UCSD-AML1 (cell line): Measurements from ENCODE around the gene ZP1.
A peak's percentile ranks its signal among the peaks of the same experiment; 100 is the strongest.

Source experiments
- DNase-seq: peaks from one replicate; lab custom pipeline; 2025; ENCODE audit not compliant: unreplicated experiment; lab: John Stamatoyannopoulos, UW

ZP1 gene

DNA sequence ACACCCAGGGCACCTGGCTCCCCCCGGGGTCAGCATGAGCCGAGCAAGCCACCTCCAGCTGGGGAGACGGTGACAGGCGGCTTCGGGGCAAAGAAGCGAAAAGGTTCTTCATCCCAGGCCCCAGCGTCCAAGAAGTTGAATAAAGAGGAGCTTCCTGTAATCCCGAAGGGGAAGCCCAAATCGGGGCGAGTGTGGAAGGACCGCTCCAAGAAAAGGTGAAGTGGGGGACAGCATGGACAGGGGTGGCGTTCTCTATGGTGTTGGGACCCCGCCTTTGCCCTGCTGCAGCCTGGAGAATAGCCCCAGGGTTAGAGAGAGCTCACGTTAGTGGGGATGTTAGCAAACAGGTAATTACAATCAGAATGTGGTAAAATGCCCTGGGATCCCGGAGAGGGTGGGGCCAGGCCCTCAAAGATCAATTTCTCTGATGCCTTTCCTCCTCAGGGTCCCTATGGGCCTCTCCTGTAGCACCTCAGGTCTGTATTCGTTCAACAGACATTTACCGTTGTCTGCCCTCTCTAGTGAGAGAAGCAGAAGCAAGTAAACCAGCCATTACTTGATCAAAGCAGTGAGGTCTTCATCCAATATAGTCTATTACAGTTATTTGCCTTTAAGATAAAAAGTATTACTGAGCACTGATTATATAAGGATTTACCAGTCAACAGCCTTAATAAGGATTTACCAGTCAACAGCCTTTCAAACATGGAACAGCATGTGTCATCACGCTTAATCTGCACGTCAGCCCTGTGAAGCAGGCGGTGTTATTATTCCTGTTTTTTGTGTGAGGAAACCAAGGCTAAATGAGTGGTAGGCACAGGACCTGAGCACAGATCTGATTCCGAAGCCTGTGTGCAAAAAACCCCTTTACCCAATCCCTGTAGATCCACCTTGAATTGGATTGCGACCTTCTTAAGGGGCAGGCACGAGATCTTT, 24.4 kb upstream of the ZP1 start:
- no peak for DNase-seq

DNA sequence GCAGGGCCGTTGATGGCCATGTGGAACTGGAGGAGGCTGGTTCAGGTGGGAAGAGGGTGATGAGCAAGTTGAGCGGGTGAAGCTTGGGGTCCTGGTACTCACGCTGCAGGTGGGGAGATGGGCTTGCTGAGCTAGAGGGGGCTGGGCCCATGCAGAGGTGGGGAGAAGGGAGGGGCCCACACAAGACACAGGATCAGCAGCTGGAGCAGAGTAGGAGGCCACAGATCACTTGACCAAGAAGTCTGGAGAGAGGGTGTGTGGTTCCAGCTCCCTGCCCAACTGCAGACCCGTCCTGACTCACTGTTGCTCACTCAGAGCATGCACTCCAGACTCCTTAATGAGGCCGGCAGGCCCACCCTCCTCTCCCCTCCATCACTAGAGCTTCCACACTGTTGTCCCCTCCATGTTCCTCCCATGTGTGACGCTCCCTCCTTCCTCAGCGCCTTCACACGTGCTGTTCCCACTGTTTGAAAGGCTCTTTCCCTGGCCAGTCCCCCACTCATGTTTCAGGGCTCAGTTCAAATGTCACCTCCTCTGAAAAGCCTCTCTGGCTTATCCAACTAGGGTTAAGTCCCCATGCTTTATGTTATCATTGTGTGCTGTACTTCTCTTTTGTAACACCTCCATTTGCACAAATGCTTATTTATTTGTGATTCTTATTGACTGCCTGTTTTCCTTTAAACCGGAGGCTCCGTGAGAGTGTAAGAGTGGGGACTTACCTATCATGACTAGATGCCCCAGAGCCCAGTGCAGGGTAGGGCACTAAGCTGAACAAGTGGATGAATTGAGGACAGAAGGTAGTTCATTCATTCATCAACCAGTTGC, 23.1 kb upstream of the ZP1 start:
- DNase-seq: no peak

DNA sequence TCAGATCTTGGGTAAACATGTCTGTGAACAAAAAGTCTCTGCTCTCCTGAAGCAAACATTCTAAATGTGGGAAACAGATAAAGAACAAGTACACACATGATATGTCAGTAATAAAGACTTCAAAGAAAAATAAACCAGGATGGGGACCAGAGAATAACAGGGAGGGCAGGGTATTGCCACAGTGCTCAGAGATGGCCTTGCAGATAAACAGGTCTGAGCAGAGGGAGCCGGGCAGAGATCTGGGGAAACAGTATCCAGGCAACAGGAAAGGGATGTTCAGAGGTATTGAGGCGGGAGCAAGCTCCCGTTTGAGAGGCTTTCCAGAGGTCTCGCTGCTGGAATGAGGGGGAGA, 22.5 kb upstream of the ZP1 start:
- DNase-seq: no peak

DNA sequence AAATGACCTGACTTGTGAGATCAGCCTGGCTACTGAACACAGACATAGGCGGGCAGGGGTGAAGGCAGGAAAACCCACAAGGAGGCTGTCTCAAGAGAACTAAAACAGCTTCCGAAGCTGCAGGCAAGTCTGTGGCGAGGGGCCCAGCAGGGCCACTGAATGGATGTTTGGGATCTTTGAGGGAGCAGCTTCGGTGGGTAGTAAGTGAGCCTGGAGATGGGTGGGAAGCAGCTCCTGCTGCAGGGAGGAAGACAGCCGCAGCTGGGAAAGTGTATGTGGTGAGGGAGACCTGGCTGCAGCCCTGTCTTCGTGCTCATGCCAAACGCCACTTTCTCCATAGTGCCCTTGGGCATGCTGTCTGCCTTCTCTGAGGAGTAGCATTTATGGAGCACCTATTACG, 22.0 kb upstream of the ZP1 start:
- no peak for DNase-seq

DNA sequence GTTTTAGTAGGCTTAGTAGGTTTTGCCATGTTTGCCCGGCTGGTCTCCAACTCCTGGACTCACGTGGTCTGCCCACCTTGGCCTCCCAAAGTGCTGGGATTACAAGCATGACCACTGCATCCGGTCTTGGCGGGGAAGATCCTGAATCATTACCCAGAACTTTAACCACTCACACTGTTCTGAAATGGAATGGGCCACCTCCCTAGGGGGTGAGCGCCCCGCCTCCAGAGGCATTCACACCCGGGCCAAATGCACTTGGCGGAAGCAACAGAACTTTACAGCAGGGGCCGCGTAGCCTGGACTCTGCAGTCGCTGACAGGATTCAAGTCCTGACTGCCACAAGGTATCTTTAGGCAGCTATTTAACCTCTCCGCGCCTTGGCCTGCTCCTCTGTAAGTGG, 20.1 kb upstream of the ZP1 start:
- no peak for DNase-seq

DNA sequence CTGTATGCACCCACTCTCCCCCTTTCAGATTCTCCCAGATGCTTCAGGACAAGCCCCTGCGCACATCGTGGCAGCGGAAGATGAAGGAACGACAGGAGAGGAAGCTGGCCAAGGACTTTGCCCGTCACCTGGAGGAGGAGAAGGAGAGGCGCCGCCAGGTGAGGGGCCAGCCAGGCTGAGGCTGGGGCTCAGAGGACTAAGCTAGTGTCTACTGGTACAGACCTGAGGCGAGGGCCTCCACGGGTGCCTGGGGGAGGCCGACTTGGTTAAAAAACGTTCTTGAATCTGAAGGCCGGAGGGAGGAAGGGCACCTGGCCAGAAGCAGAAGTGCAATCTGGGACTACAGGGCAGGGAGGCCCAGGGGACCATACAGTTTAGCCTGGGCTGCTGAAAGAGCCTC, 19.4 kb upstream of the ZP1 start:
- DNase-seq: no peak

DNA sequence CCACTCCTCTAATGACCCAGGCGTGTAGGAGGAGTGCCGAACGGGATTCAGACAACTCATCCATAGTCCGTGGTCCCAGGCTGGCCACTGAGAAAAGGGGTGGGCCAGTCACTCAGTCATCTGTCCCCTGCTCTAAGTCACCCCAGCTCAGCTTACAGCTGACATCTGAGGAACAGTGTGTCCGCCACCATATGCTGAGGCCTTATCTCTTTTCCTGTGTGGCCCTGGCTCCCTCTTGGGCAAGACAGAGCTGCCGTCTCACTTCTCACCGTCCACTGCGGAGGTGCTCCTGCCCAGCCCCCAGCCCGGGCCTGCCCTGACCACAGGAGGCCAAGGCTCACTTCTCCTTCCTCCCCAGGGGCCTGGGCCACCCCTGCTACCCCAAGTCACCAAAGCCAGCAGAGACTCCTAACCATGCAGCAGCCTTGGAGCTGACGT, 18.6 kb upstream of the ZP1 start:
- peak; percentile 59 for DNase-seq

DNA sequence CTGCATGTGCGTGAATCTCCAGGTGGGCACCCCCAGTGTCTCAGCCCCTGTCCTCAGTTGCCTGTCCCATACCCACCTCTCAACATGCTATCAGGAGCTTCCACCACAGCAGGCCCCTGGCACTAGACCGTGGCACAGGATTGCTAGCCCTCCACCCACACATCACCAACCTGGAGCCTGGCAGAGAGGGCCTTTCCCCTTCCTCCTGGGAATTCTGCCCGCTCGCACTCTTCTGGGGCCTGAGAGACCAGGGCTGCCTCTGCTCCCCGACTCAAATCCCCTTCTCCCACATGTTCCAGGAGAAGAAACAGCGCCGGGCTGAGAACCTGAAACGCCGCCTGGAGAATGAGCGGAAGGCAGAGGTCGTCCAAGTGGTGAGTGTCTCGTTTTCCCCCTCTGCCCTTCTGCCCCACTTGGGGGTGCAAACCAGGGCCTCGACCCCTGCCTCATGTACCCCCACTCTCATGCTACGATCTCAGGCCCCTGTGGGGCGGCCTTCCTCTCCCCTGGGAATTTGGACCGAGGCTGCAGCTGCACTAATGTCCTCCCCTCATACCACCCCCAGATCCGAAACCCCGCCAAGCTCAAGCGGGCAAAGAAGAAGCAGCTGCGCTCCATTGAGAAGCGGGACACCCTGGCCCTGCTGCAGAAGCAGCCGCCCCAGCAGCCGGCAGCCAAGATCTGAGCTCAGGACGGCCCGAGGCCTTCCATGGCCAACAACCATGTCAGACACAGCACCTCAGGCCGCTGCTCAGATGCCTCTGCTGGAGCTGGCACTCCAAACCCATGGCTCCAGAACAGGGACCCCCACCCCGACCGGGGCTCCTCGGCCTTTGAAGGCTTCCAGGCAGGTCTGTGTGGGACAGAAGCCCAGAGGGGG, 17.5 kb upstream of the ZP1 start:
- no peak for DNase-seq

DNA sequence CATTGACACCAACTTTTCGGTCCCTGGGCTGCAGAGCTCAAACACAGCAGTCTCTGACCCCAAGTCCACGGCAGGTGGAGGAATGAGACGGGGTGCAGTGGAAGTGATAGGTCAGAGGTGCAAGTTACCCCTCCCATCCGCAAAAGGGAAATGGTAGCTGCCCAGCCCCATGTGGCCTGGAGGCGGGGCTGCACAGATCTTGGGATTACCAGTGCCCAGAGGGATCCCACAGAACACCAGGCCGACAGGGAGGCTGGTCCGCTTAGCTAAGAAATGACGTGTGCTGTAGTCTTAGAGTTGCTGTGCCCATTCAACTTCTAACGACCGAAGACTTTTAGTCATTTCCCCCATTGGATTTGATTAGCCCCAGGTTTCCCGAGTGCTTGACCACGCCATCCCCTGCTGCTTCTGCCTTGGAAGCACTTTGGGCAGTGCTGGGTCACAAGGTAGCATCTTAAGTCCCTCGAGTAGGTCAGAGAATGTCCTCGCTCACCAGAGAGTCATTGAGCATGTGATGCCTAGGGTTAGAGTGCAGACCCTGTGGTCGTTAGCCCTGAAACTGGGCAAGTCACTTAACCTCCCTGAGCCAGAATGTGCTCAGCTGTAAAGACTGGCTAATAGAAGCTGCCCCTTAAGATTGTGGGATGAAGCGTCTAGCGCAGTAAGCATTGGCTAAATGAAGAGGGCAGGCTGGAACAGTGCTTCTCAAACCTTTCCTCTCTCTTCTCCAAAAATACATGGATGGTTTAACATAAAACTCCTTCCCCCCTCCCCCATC, 15.8 kb upstream of the ZP1 start:
- DNase-seq: no peak

DNA sequence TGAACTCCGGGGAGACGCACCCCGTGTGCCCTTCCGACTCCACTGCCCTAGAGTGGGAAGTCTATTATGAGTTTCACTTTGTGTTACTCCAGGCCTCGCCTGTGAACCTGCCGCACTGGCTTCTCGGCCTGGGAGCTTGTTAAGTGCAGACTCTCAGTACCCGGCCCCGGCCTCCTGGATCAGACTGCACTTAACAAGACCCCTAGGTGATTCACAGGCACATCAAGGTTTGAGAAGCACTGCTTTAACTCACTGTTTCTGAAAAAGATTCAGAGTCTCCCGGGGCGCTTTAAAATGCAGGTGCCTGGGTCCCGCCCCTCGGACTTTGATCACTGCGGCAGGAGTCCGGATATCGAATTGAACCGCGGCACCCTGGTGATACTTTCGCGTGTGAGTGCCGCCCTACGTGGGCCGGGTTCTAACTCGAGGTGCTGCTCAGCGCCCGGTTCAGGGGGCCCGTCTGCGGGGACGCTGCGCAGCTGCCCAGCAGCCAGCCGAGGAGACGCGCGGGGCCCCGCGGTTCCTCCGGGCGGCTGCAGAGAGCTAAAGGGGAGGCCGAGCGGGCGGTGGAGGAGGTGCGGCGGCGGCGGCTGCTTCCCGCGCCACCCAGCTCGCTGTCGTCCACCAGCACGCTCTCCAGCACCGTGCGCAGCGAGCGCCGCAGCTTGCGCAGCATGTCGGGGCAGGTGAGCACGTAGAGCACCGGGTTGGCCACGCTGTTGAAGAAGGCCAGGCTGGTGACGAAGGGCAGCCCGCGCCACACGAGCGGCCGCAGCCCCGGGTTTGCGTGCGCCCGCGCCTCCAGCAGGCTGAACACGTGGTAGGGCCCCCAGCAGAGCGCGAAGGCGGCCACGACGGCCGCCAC, 15.0 kb upstream of the ZP1 start:
- no peak for DNase-seq

DNA sequence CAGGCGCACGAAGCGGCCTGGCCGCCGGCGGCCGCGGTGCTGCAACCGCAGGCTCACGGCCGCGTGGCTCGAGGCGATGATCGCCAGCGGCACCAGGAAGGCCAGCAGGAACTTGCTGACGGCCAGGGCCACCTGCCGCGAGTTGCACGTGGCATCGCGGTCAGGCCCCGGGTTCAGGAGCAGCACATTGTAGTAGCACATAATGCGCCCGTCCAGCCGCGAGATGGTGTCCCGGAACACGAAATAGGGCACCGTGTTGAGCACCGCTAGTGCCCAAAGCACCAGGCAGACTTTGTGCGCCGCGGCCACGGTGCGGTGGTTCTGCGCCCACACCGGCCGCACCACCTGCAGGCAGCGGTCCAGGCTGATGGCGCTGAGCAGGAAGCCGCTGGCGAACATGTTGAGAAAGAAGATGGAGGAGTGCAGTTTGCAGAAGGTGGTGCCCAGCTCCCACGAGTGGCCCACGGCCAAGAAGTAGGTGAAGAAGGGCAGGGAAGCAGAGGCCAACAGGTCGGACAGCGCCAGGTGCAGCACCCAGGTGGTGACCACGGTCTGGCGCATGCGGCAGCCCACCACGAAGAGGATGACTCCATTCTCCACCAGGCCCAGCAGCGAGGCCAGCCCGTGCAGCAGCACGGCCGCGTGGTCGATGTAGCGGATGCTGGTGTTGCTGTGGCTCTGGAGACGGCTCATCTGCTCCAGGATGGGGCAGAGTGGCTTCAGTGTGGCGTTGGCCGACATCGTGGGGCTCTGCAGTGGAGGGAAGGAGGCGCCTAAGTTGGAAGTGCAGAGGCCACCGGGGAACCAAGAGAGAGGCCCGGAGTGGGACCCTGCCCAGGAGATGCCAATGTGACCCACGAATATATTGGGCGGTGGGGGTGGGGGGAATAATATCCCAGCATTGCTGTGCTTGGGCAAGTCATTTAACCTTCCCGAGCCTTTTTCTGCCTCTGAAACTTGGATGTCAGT, 14.1 kb upstream of the ZP1 start:
- no peak for DNase-seq

DNA sequence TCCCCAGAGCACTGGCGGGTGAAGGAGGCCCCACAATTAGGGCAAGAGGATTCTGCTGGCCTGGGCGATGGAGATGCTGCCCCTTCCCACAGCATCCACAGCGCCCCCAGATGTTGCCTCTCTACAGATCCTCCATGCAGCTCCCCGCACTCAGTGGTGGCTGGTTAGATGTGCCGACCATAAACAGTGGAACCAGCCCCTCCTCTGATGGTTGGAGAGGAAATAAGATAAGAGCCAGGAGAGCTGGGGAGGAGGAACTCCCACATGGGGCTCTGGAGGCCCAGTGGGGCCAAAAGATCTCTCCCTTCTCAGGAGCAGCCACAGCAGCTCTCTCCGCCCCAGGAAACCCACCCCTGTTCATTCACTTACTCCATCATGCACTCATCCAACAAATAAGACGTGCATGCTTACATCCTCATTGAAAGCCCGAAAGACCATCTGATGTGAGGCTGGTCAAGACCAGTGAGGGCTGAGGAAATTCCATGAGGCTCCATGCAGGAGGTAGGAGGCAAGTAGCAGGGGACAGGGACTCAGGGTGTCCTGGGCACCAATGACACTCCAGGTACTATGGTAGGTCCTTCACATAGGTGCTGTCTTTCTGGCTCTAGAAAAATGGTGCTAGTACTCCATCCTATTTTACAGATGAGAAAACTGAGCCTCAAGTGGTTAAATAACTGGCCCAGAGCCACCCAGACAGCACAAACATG, 13.0 kb upstream of the ZP1 start:
- peak; percentile 61 for DNase-seq

DNA sequence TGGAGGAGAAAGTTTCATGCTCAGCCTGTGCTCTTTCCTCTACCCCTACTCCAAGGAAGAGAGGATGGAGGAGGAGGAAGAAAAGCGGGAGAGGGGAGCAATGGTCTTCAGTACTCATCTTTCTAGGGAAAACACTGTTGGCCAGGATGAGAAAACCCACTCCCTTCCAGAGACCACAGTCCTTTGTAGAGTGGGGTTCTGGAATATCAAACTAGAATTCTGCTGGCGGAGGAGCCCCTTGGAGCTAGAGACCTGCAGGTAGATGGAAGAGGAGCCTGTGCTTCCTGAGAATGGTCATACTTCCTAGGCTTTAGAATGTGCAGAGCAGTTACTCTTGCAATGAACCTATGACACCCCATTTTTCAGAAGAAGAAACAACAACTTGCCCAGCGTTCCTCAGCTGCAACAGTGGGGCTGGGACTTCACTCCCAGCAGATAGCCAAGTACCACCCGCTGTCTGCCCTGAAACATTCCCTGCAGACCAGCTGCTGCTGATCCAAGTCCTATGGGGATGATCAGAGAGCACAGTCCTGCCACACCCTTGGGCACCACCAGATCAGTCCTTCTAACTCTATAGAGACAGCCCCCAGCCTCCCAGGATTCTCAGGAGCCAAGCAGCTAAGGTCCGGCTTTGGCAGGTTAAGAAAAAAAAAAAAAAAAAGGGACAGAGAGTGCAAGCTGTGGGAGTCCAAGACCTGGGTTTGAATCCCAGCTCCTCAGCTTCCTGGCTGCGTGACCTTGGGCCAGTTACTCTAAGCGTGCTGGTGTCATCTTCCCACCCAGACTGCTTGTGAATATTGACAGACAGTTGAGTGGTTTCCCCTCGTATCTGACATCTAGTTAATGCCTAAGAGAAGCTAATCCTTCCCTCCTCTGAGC, 12.3 kb upstream of the ZP1 start:
- DNase-seq: no peak

DNA sequence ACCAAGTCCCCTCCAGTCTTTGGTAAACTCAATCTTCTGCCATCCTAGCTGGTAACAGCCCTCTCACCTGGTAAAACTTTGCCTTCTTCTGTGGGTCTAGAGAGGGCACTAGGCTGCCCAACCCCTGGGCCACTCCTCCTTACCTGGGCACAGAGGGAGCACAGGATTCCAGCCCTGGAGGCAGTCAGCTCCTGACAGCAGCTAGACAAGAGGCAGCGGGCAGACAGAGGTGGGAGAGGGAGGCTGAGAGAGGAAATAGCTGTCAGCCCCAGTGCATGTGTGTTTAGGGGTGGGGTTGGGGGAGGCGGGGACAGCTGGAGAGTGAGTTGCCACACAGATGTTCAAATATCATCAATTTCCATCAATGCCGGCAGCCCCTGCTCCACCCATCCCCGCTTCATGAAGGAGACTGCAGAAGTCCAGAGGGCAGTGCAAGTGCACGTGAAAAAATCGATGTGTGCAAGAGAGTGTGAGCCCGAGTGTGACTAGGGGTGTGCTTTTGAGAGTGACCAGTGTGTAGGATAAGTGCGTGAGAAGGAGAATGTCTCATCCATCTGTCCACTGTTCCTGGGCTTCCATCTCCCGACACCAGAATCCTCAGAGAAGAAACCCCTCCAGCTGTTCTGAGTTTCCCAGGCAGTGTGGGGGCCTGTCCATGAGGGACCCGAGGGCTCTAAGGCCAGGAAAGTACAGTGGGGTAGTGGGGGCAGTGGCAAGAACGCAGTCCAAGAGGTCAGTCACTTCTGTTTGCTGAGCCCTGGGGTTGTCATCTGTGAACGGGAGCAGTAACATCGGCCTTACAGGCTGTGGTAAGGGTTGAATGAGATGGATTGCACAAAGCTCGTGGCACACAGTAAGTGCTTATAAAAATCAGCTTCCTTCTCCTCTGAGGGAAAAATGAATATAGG, 11.4 kb upstream of the ZP1 start, which contains the start of gene PTGDR2:
Gene PTGDR2 (minus strand): TSS at position 225 of the 908 bp plus-strand sequence. CDS start 2,228 bp downstream, outside the sequence.
- DNase-seq: peak; percentile 52

DNA sequence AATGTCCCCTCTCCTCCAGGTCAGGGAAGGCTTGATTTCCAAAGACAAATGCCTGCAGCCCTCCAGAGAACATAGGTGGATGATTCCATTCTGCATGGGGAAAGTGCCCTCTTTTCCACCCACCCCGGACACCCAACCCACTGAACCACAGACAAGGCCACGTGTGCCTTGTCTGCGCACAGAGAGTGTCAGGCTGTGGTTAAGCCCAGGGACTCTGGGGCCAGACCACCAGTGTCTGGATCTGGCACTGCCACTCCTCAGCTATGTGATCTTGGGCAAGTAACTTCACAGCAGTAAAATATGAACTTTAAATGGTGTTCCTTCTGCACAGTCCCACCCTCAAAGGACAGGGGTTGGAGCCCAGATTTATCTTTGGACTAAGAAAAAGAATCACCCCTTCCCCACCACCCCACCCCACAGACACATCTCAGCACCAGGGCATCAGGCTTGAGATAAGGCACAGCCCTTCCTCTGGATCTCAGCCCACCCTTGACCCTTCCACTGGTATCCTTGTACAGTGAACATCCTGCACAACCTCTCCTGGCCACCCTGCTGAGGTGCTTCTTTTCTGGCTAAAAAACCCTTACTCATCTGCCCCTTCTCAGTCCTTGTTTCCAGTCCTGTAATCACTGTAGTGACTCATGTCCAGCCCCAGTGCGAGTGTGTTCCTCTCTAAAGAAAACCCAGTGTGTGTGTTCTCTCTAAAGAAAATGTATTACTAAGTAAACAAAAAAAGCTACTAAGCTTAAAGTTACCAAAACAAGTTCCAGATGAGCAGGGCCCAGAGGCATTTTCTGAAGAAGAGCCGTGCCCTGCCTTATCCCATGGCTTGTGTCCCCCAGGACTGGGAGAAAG, 9.7 kb upstream of the ZP1 start:
- no peak for DNase-seq
